H9 (cell line): ENCODE data around the gene STKLD1. TPM values are rescaled to one million over a fixed set of nuclear protein-coding genes. Genes with fewer than 3 reads are reported as not detected.
"Not testable (repeated sequence)": the region's sequence is repeated elsewhere in the genome, so short reads cannot be mapped to it uniquely, and the experiment has no call there.

Experiments used
- DNase-seq: peaks from one replicate; pipeline ENCODE4 v3.0.0-alpha.2; 2017
- H2AFZ ChIP-seq: one replicate; pipeline ENCODE4 v1.6.1; 2013; ENCODE audit warnings: mild to moderate bottlenecking, low read length, control low read depth, moderate library complexity
- H2AK5ac ChIP-seq: 2 replicates; pipeline ENCODE4 v1.6.1; 2013; ENCODE audit warnings: low read length, control low read depth, mixed read lengths; ENCODE audit not compliant: insufficient read length
- H2BK120ac ChIP-seq: one replicate; pipeline ENCODE4 v1.6.1; 2013; ENCODE audit warnings: low read depth, mild to moderate bottlenecking, low read length, control low read depth, inconsistent platforms; ENCODE audit not compliant: poor library complexity, severe bottlenecking
- H2BK12ac ChIP-seq: 2 replicates; pipeline ENCODE4 v1.6.1; 2013; ENCODE audit warnings: low read length, control low read depth, mixed read lengths, low read depth; ENCODE audit not compliant: insufficient read length
- H2BK15ac ChIP-seq: 2 replicates; pipeline ENCODE4 v1.6.1; 2013; ENCODE audit warnings: low read depth, low read length, control low read depth
- H2BK20ac ChIP-seq: one replicate; pipeline ENCODE4 v1.6.1; 2013; ENCODE audit warnings: low read depth, mild to moderate bottlenecking, low read length, control low read depth, inconsistent platforms; ENCODE audit not compliant: poor library complexity, severe bottlenecking
- H2BK5ac ChIP-seq: 2 replicates; pipeline ENCODE4 v1.6.1; 2013; ENCODE audit warnings: low read length, control low read depth, mixed read lengths; ENCODE audit not compliant: insufficient read length
- H3K14ac ChIP-seq: 2 replicates; pipeline ENCODE4 v1.6.1; 2013; ENCODE audit warnings: low read length, control low read depth; ENCODE audit not compliant: insufficient read depth
- H3K18ac ChIP-seq: 2 replicates; pipeline ENCODE4 v1.6.1; 2013; ENCODE audit warnings: low read depth, mild to moderate bottlenecking, mixed read lengths, low read length, control low read depth; ENCODE audit not compliant: insufficient read length
- H3K23ac ChIP-seq: 2 replicates; pipeline ENCODE4 v1.6.1; 2013; ENCODE audit warnings: low read length, control low read depth, mixed read lengths, low read depth; ENCODE audit not compliant: insufficient read length
- H3K23me2 ChIP-seq: 2 replicates; pipeline ENCODE4 v1.6.1; 2013; ENCODE audit warnings: low read depth, mild to moderate bottlenecking, mixed read lengths, low read length, control low read depth; ENCODE audit not compliant: insufficient read length, poor library complexity, severe bottlenecking
- H3K27ac ChIP-seq: 2 replicates; pipeline ENCODE4 v1.5.1; 2013; ENCODE audit warnings: low read length, control low read depth, mixed read lengths, low read depth; ENCODE audit not compliant: insufficient read length
- H3K27me3 ChIP-seq: 2 replicates; pipeline ENCODE4 v1.6.1; 2013; ENCODE audit warnings: low read length, control low read depth, inconsistent platforms; ENCODE audit not compliant: insufficient read depth
- H3K4ac ChIP-seq: 2 replicates; pipeline ENCODE4 v1.6.1; 2013; ENCODE audit warnings: low read depth, mild to moderate bottlenecking, control low read depth, inconsistent platforms, low read length, moderate library complexity
- H3K4me1 ChIP-seq: 2 replicates; pipeline ENCODE4 v1.6.1; 2013; ENCODE audit warnings: low read length, control low read depth, inconsistent platforms; ENCODE audit not compliant: insufficient read depth
- H3K4me2 ChIP-seq: 2 replicates; pipeline ENCODE4 v1.6.1; 2013; ENCODE audit warnings: low read length, control low read depth, mixed read lengths; ENCODE audit not compliant: insufficient read length, insufficient read depth
- H3K56ac ChIP-seq: 2 replicates; pipeline ENCODE4 v1.6.1; 2013; ENCODE audit warnings: low read depth, mild to moderate bottlenecking, mixed read lengths, low read length, control low read depth; ENCODE audit not compliant: insufficient read length
- H3K79me1 ChIP-seq: 2 replicates; pipeline ENCODE4 v1.6.1; 2013; ENCODE audit warnings: low read depth, mild to moderate bottlenecking, moderate library complexity, low read length, control low read depth, inconsistent platforms; ENCODE audit not compliant: insufficient read depth, poor library complexity, severe bottlenecking
- H3K79me2 ChIP-seq: 2 replicates; pipeline ENCODE4 v1.6.1; 2013; ENCODE audit warnings: low read length, control low read depth, inconsistent platforms; ENCODE audit not compliant: insufficient read depth
- H3K9ac ChIP-seq: 2 replicates; pipeline ENCODE4 v1.6.1; 2013; ENCODE audit warnings: low read length, control low read depth, mixed read lengths; ENCODE audit not compliant: insufficient read length; ENCODE audit errors: extremely low read depth
- H3K9me3 ChIP-seq: one replicate; pipeline ENCODE4 v1.6.1; 2013; ENCODE audit warnings: low read depth, low read length, inconsistent platforms; ENCODE audit not compliant: control insufficient read depth
- H3T11ph ChIP-seq: one replicate; pipeline ENCODE4 v1.6.1; 2013; ENCODE audit warnings: mild to moderate bottlenecking, low read length, control low read depth, inconsistent platforms
- H4K20me1 ChIP-seq: one replicate; pipeline ENCODE4 v1.6.1; 2013; ENCODE audit not compliant: control insufficient read depth, insufficient read length, insufficient read depth
- H4K5ac ChIP-seq: 2 replicates; pipeline ENCODE4 v1.6.1; 2013; ENCODE audit warnings: low read depth, mild to moderate bottlenecking, mixed read lengths, low read length, control low read depth; ENCODE audit not compliant: insufficient read length
- H4K8ac ChIP-seq: replicated peaks from 2 replicates; pipeline ENCODE4 v1.6.1; 2013; ENCODE audit warnings: low read length, control low read depth, mixed read lengths, low read depth; ENCODE audit not compliant: insufficient read length
- H4K91ac ChIP-seq: 2 replicates; pipeline ENCODE4 v1.6.1; 2013; ENCODE audit warnings: low read depth, mild to moderate bottlenecking, moderate library complexity, mixed read lengths, low read length, control low read depth; ENCODE audit not compliant: insufficient read length
- H3K27ac Mint-ChIP-seq, 3 experiments: 2 replicates in 2 of 3; 3 replicates in 1 of 3; pipeline ENCODE4 v1.8.0; 2020 to 2021; ENCODE audit warnings: mixed read lengths in 3 of 3, mild to moderate bottlenecking in 1 of 3, moderate library complexity in 1 of 3
- H3K27me3 Mint-ChIP-seq: 2 replicates; pipeline ENCODE4 v1.8.0; 2021; ENCODE audit warnings: low read depth, mild to moderate bottlenecking, moderate library complexity, mixed read lengths
- H3K36me3 Mint-ChIP-seq, 3 experiments: 2 replicates in 2 of 3; 3 replicates in 1 of 3; pipeline ENCODE4 v1.8.0; 2020 to 2021; ENCODE audit warnings: low read depth in 3 of 3, mixed read lengths in 3 of 3; ENCODE audit not compliant: insufficient read depth in 1 of 3
- H3K4me1 Mint-ChIP-seq, 2 experiments: 2 replicates each; pipeline ENCODE4 v1.8.0; 2020; ENCODE audit warnings: mixed read lengths in 2 of 2
- H3K4me3 Mint-ChIP-seq, 2 experiments: 2 replicates in 1 of 2; 3 replicates in 1 of 2; pipeline ENCODE4 v1.8.0; 2020 to 2021; ENCODE audit warnings: mild to moderate bottlenecking in 2 of 2, mixed read lengths in 2 of 2, moderate library complexity in 1 of 2
- H3K9me3 Mint-ChIP-seq, 2 experiments: 2 replicates in 1 of 2; 3 replicates in 1 of 2; pipeline ENCODE4 v1.8.0; 2020; ENCODE audit warnings: mild to moderate bottlenecking in 2 of 2, mixed read lengths in 2 of 2, moderate library complexity in 1 of 2
- WGBS: extraction: QIAGEN DNeasy Blood & Tissue Kit; methylation state at CpG from one replicate; pipeline ENCODE4 v1.1.7; 2013; ENCODE audit warnings: missing lambda C conversion rate, low lambda C conversion rate, mixed read lengths; ENCODE audit not compliant: insufficient read length; ENCODE audit errors: extremely low coverage; 5-methylcytosine and 5-hydroxymethylcytosine counted together
- total RNA-seq: library from RNA; stranded (reverse); gene quantifications from 2 replicates; pipeline ENCODE4 v1.2.1, GENCODE V29; 2021
- TF ChIP-seq, protein P1 (sequence below): fragments of 200-600 bp; sonication (generic); conservative IDR thresholded peaks from 3 replicates; pipeline ENCODE4 v1.8.0; 2021; ENCODE audit warnings: antibody characterized with exemption, mild to moderate bottlenecking

The STKLD1 gene
- total RNA-seq, 1 experiment from 2014 or later, result 0.57 TPM

GRCh38 chr9:133334161-133334560 lies 42.0 kb upstream of the STKLD1 start:
- H3K4me1 Mint-ChIP-seq, result peaks cover 15 to 22% of the 10 kb centered on the region in 2 experiments
- no peaks in the 10 kb centered on the region for H4K20me1 ChIP-seq
- H3K27me3 Mint-ChIP-seq, result no peaks in the 10 kb centered on the region; the same call in none of the 2 replicates
- H2BK120ac ChIP-seq, result no peak overlapping the region
- H4K91ac ChIP-seq, result no peak overlapping the region
- H3K79me2 ChIP-seq, result peaks cover 3% of the 10 kb centered on the region; the same call in 1 of the 2 replicates
- H3K23me2 ChIP-seq, result peaks cover 3% of the 10 kb centered on the region
- no peak overlapping the region for H3K27ac ChIP-seq
- H3K9ac ChIP-seq, result no peak overlapping the region
- H2BK15ac ChIP-seq, result no peak overlapping the region
- H2BK5ac ChIP-seq, result no peak overlapping the region
- no peak overlapping the region for H4K8ac ChIP-seq
- TF ChIP-seq, protein P1, sequence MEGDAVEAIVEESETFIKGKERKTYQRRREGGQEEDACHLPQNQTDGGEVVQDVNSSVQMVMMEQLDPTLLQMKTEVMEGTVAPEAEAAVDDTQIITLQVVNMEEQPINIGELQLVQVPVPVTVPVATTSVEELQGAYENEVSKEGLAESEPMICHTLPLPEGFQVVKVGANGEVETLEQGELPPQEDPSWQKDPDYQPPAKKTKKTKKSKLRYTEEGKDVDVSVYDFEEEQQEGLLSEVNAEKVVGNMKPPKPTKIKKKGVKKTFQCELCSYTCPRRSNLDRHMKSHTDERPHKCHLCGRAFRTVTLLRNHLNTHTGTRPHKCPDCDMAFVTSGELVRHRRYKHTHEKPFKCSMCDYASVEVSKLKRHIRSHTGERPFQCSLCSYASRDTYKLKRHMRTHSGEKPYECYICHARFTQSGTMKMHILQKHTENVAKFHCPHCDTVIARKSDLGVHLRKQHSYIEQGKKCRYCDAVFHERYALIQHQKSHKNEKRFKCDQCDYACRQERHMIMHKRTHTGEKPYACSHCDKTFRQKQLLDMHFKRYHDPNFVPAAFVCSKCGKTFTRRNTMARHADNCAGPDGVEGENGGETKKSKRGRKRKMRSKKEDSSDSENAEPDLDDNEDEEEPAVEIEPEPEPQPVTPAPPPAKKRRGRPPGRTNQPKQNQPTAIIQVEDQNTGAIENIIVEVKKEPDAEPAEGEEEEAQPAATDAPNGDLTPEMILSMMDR, result no peak
- H3K9me3 ChIP-seq, result no peaks in the 10 kb centered on the region
- no peak overlapping the region for H2BK20ac ChIP-seq
- no peak overlapping the region for H3K18ac ChIP-seq
- H2AFZ ChIP-seq, result no peak overlapping the region
- H3K4ac ChIP-seq, result no peak overlapping the region
- no peaks in the 10 kb centered on the region for H3K4me1 ChIP-seq
- H2AK5ac ChIP-seq, result no peak overlapping the region
- no peak overlapping the region for H3T11ph ChIP-seq
- peak; percentile 91 for DNase-seq
- peaks cover 34 to 73% (median 56%) of the 10 kb centered on the region in 3 experiments for H3K36me3 Mint-ChIP-seq
- no peak overlapping the region for H3K56ac ChIP-seq
- no peak overlapping the region for H3K4me2 ChIP-seq
- H3K27ac Mint-ChIP-seq, result peak overlapping the region in 1 of 3 experiments; percentile 85; a peak in 1 of 7 replicates
- no CpG with 5 or more reads among the region's 6 CpGs for WGBS
- H3K9me3 Mint-ChIP-seq, result peaks cover under 1 to 3% of the 10 kb centered on the region in 2 experiments; a peak in 3 of 5 replicates
- no peaks in the 10 kb centered on the region for H3K79me1 ChIP-seq
- H3K27me3 ChIP-seq, result no peaks in the 10 kb centered on the region
- H3K14ac ChIP-seq, result no peak overlapping the region
- no peak overlapping the region for H2BK12ac ChIP-seq
- H3K4me3 Mint-ChIP-seq, result peak overlapping the region; percentile 98
- H3K23ac ChIP-seq, result no peak overlapping the region
- H4K5ac ChIP-seq, result no peak overlapping the region

DNA sequence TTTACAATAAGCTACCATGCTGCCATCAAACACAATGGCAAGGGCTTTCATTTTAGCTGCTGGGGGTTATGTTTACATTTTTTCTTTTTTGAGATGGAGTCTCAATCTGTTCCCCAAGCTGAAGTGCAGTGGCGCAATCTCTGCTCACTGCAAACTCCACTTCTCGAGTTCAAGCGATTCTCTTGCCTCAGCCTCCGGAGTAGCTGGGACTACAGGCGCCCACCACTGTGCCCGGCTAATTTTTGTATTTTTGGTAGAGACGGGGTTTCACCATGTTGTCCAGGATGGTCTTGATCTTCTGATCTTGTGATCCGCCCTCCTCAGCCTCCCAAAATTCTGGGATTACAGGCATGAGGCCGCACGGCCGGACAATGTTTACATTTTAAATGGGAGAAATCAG lies 41.3 kb upstream of the STKLD1 start:
- WGBS, result no CpG with 5 or more reads among the region's 11 CpGs
- H2AFZ ChIP-seq, H2BK15ac ChIP-seq, H3K27me3 ChIP-seq, H3K23me2 ChIP-seq, H4K20me1 ChIP-seq, H3K4me1 ChIP-seq, H2AK5ac ChIP-seq, H3K79me1 ChIP-seq, H2BK120ac ChIP-seq, H2BK20ac ChIP-seq, H2BK5ac ChIP-seq, H2BK12ac ChIP-seq, H3K27me3 Mint-ChIP-seq, H3K56ac ChIP-seq, H3T11ph ChIP-seq, H3K4ac ChIP-seq, H3K79me2 ChIP-seq, H3K9me3 ChIP-seq, H4K8ac ChIP-seq, H4K91ac ChIP-seq, H3K18ac ChIP-seq, H3K27ac ChIP-seq, H3K9me3 Mint-ChIP-seq, H4K5ac ChIP-seq, H3K23ac ChIP-seq, H3K14ac ChIP-seq, DNase-seq: not testable (repeated sequence)
- Histone ChIP-seq H3K9ac (peak overlapping the region; percentile 43), H3K4me2 (peak overlapping the region; percentile 75)
- Mint-ChIP-seq H3K4me1 (peaks cover 15 to 22% of the 10 kb centered on the region in 2 experiments), H3K36me3 (peaks cover 40 to 79% (median 63%) of the 10 kb centered on the region in 3 experiments), H3K27ac (peak overlapping the region in 1 of 3 experiments; percentile 72; a peak in 1 of 7 replicates), H3K4me3 (peak overlapping the region; percentile 98)
